Activated CD4-positive, alpha-beta T cell treated with anti-CD3 and anti-CD28 coated beads, Interleukin-2, amount 10 ng/mL, durations not matched to agents 7 days and 5 days (primary cell): ENCODE data around the gene ZAR1. TPM values are rescaled to one million over a fixed set of nuclear protein-coding genes. Genes with fewer than 3 reads are reported as not detected.

Experiments
- CTCF ChIA-PET: fragments of 350-600 bp; sonication (Branson Sonifier 250); formaldehyde crosslinking; loops from one replicate; lab custom pipeline; 2021; ENCODE audit warnings: antibody characterized with exemption; lab: Charles Lee
- POLR2A ChIA-PET: fragments of 350-600 bp; sonication (Branson Sonifier 250); formaldehyde crosslinking; loops from one replicate; lab custom pipeline; 2021; ENCODE audit warnings: antibody characterized with exemption; lab: Charles Lee
- DNase-seq: peaks from one replicate; pipeline ENCODE4 v3.0.0-alpha.2; 2020
- H3K27ac Mint-ChIP-seq: one replicate; pipeline ENCODE4 v1.8.0; 2021; ENCODE audit warnings: mild to moderate bottlenecking, moderate library complexity, mixed read lengths
- H3K27me3 Mint-ChIP-seq: one replicate; pipeline ENCODE4 v1.8.0; 2021; ENCODE audit warnings: mixed read lengths
- H3K36me3 Mint-ChIP-seq: one replicate; pipeline ENCODE4 v1.8.0; 2021; ENCODE audit warnings: low read depth, mixed read lengths
- H3K4me1 Mint-ChIP-seq: one replicate; pipeline ENCODE4 v1.8.0; 2021; ENCODE audit warnings: mixed read lengths
- H3K4me3 Mint-ChIP-seq: one replicate; pipeline ENCODE4 v1.8.0; 2021; ENCODE audit warnings: mild to moderate bottlenecking, moderate library complexity, mixed read lengths
- H3K9me3 Mint-ChIP-seq: one replicate; pipeline ENCODE4 v1.8.0; 2021; ENCODE audit warnings: mixed read lengths
- total RNA-seq, 2 experiments: library from RNA; stranded (reverse); gene quantifications; one replicate each; pipeline ENCODE4 v1.2.3, GENCODE V29; 2021

ZAR1 gene
- total RNA-seq, 2 experiments from 2014 or later, result not detected

DNA sequence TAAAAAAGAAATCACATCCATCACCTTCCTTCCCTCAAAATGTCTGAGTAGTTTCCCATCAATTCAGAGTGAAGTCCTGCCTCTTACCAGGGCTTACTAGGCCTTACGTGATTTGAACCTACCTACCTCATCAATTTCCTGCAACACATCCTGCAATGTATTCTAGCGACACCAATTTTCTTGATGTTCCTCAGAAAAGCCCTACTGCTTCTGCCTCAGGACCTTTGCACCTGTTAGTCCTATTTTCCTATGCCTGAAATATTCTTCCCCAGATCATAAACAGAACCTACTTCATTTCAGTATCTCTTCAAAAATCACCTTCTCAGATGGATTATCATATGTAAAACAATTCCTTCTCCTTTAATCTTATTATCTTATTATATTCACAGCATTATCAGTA is 52.8 kb downstream of the ZAR1 start:
- Mint-ChIP-seq H3K4me3 (no peak overlapping the region), H3K9me3 (no peaks in the 10 kb centered on the region), H3K27me3 (no peaks in the 10 kb centered on the region), H3K36me3 (peaks cover 51% of the 10 kb centered on the region), H3K27ac (no peak overlapping the region), H3K4me1 (no peaks in the 10 kb centered on the region)
- DNase-seq, result no peak
- CTCF ChIA-PET, result interaction anchor here (0.6 kb wide), 1 partner anchor 402 kb away, joined by 6 read pairs; no protein-coding TSS in a partner anchor
- POLR2A ChIA-PET, result no interaction called here

DNA sequence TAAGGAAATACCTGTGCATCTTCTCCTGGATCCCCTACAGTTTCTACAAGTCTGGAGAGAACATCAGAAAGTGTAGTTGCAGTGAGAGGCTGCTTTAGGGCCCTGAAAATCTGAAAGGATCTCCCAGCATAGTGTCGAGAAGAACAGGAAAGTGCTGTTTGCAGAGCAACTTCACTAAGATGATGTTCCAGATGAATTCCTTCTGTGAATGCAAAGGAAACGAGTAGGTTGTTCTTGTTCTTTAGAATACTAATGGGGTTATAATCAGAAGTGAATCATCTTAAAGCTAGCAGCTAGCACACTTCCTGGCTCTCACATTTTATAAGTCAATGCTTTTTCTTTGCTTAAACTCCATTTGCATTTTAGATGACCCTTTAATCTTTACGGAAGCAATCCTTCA is 53.7 kb downstream of the ZAR1 start:
- Mint-ChIP-seq H3K4me1 (no peaks in the 10 kb centered on the region), H3K27me3 (no peaks in the 10 kb centered on the region), H3K36me3 (peaks cover 57% of the 10 kb centered on the region), H3K27ac (no peak overlapping the region), H3K9me3 (no peaks in the 10 kb centered on the region), H3K4me3 (no peak overlapping the region)
- ChIA-PET CTCF (interaction anchor here (0.6 to 0.7 kb wide), 3 partner anchors 19 to 401 kb away, joined by 3 to 6 read pairs (median 3); no protein-coding TSS in a partner anchor), POLR2A (no interaction called here)
- DNase-seq, result no peak

Other genes starting within 250 kb of the ZAR1 start
- 1 to 10 TPM; 1.0 to 1.1 TPM for gene TEC, start 220.4 kb upstream of the ZAR1 start, total RNA-seq
- gene SLAIN2, start 148.7 kb upstream of the ZAR1 start, total RNA-seq, result 10 to 100 TPM; 58.8 to 96.5 TPM
- not detected for gene SLC10A4, start 6.9 kb upstream of the ZAR1 start, total RNA-seq